Thyroid gland (tissue), 4 donors: ENCODE results near the gene RPTOR. TPM values are rescaled to one million over a fixed set of nuclear protein-coding genes. Genes with fewer than 3 reads are reported as not detected.

Experiments
- DNase-seq, 2 donors: peaks; one replicate each; pipeline ENCODE4 v3.0.0-alpha.2; 2019
- H3K27ac ChIP-seq, 3 donors: fragments of 200-600 bp; sonication (generic); 1 replicate in 2 of 3; 2 replicates in 1 of 3; pipeline ENCODE4 v1.5.1; 2016 to 2019; ENCODE audit warnings: mild to moderate bottlenecking in 1 of 3, moderate library complexity in 1 of 3
- H3K27me3 ChIP-seq: fragments of 200-600 bp; sonication (generic); one replicate; pipeline ENCODE4 v1.5.1; 2019
- H3K36me3 ChIP-seq, 2 donors: fragments of 200-600 bp; sonication (generic); one replicate each; pipeline ENCODE4 v1.5.1; 2016 to 2019
- H3K4me1 ChIP-seq, 2 donors: fragments of 200-600 bp; sonication (generic); one replicate each; pipeline ENCODE4 v1.5.1; 2017 to 2019
- H3K4me3 ChIP-seq, 3 donors: fragments of 200-600 bp; sonication (generic); replicated peaks in 1 of 3; 1 replicate in 2 of 3; 2 replicates in 1 of 3; pipeline ENCODE4 v1.5.1; 2016; ENCODE audit warnings: mild to moderate bottlenecking in 1 of 3
- H3K9me3 ChIP-seq: fragments of 200-600 bp; sonication (generic); one replicate; pipeline ENCODE4 v1.5.1; 2017
- CTCF ChIP-seq, 6 experiments: fragments of 200-600 bp in 3 of 6; fragments of 450-650 bp in 3 of 6; sonication (generic) in 3 of 6; IDR thresholded peaks; one replicate each; pipeline ENCODE4 v1.5.1; 2016 to 2019; ENCODE audit warnings: antibody characterized with exemption in 6 of 6, mild to moderate bottlenecking in 2 of 6, inconsistent platforms in 1 of 6, moderate library complexity in 1 of 6
- POLR2A ChIP-seq, 2 donors: fragments of 450-650 bp; IDR thresholded peaks; one replicate each; pipeline ENCODE4 v1.6.1; 2017; ENCODE audit warnings: antibody characterized with exemption in 2 of 2, mild to moderate bottlenecking in 2 of 2, moderate library complexity in 1 of 2
- WGBS, 2 donors: methylation state at CpG; one replicate each; pipeline ENCODE4 v1.1.5; 2017; 5-methylcytosine and 5-hydroxymethylcytosine counted together
- intact Hi-C: fragments of 100-400 bp; cut with DNase I; formaldehyde crosslinking; loops from one replicate; pipeline ENCODE4 v1.15.1; 2023
- total RNA-seq, 4 donors: library from RNA; depleted of rRNA; stranded (reverse); fragments of >200 nt; gene quantifications; one replicate each; pipeline ENCODE4 v1.2.3, GENCODE V29; 2016

The RPTOR gene
- total RNA-seq, 4 donors from 2014 or later, result 24.2 to 58.1 (median 34.5) TPM

DNA sequence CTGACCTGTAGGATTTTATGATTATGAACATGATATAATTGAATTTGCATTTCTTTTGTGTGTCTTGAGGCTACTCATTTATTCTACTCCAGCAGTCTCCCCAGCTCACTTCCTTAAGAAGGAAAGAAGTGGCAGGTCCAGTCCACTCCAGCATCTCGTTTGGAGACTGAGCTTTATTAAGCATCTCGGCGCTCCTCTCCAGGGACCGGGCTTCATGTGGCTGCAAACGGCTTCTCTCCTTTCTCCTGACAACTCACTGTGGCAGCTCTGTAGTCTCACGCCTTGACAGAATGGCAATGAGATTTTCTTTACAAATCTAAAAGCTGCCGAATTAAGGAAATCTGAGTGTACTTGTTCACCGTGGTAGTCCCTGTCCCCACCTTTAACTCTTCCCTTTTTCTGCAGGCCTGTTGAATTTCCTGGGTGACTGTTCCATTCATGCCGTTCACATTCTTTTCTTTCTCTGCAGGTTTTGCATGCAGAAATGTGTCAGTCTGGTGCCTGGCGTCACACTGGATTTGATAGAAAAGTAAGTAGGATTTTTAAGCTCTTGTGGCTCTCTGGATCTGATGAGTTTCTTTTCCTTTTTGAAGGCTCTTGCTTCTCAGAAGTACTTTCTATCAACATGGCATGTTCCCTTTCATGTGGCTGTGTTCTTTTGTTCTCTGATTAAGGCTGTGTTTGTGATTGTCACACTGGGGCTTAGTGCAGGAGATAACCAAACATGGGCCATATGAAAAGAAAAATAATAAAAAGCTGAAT lies 246.5 kb downstream of the RPTOR start:
- DNase-seq, result no peak
- WGBS, 2 donors, result 75 to 79% methylated on average over 10 of the region's 10 CpGs
- TF ChIP-seq POLR2A (IDR thresholded peaks at IDR 0.05), result no peak
- no peak for TF ChIP-seq CTCF (IDR thresholded peaks at IDR 0.05)
- Histone ChIP-seq H3K27ac (no peak overlapping the region), H3K4me3 (no peak overlapping the region), H3K4me1 (peaks cover 3 to 35% of the 10 kb centered on the region in 2 donors), H3K36me3 (no peaks in the 10 kb centered on the region), H3K27me3 (no peaks in the 10 kb centered on the region), H3K9me3 (no peaks in the 10 kb centered on the region)
- intact Hi-C loops, result no loop called here

DNA sequence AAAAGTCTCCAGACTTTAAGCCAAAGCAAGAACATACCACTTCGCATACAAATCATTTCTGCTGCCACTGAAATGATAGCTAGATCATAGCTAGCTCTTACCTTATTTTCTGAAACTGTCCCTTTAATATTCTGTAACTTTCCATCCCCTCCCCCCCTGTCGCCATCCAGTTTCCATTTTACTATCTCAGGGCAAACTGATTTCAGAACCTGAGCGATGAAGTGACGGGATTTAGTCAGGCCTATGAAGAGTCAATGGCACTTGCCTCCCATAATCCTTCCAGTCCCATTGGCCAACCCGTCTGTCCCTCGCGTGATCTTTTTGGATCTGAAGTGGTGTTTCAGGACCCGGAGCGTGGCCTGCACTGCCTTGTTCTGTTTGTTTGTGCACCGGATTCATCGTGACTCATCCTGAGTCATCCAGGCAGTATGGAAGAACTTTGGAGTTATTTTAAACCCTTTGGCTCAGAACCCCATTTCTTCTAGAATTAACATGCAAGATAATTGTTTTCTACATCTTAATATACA lies 247.2 kb downstream of the RPTOR start:
- H3K36me3 ChIP-seq, result no peaks in the 10 kb centered on the region
- no peak overlapping the region for H3K4me3 ChIP-seq
- H3K4me1 ChIP-seq, result peaks cover 3 to 35% of the 10 kb centered on the region in 2 donors
- peak overlapping the region; percentile 34 to 64 (median 60) for H3K27ac ChIP-seq
- TF ChIP-seq CTCF (IDR thresholded peaks at IDR 0.05), result no peak
- no peak for TF ChIP-seq POLR2A (IDR thresholded peaks at IDR 0.05)
- 55 to 73% methylated on average over 11 of the region's 11 CpGs for WGBS, 2 donors
- no peaks in the 10 kb centered on the region for H3K27me3 ChIP-seq
- peak; percentile 32 to 34 for DNase-seq
- H3K9me3 ChIP-seq, result no peaks in the 10 kb centered on the region
- intact Hi-C loops, result no loop called here

- Histone ChIP-seq H3K36me3 (no peaks in the 10 kb centered on the region), H3K27ac (peak overlapping the region; percentile 34 to 64 (median 60)), H3K27me3 (no peaks in the 10 kb centered on the region), H3K9me3 (no peaks in the 10 kb centered on the region), H3K4me3 (no peak overlapping the region), H3K4me1 (peaks cover 3 to 35% of the 10 kb centered on the region in 2 donors)
- DNase-seq, result no peak
- no peak for TF ChIP-seq POLR2A (IDR thresholded peaks at IDR 0.05)
- no peak for TF ChIP-seq CTCF (IDR thresholded peaks at IDR 0.05)
- 77 to 87% methylated on average over 10 of the region's 10 CpGs for WGBS, 2 donors
- intact Hi-C loops, result no loop called here
Measured at GRCh38 chr17:80792373-80792781, 247.7 kb downstream of the RPTOR start.

GRCh38 chr17:80793421-80793820 lies 248.8 kb downstream of the RPTOR start:
- H3K4me1 ChIP-seq, result peaks cover 3 to 35% of the 10 kb centered on the region in 2 donors
- H3K4me3 ChIP-seq, result no peak overlapping the region
- TF ChIP-seq CTCF (IDR thresholded peaks at IDR 0.05) (no peak), POLR2A (IDR thresholded peaks at IDR 0.05) (no peak)
- H3K36me3 ChIP-seq, result no peaks in the 10 kb centered on the region
- no peaks in the 10 kb centered on the region for H3K9me3 ChIP-seq
- intact Hi-C loops, result no loop called here
- no peak for DNase-seq
- H3K27me3 ChIP-seq, result no peaks in the 10 kb centered on the region
- no peak overlapping the region for H3K27ac ChIP-seq
- 95% methylated on average over 12 of the region's 12 CpGs for WGBS, 2 donors

DNA sequence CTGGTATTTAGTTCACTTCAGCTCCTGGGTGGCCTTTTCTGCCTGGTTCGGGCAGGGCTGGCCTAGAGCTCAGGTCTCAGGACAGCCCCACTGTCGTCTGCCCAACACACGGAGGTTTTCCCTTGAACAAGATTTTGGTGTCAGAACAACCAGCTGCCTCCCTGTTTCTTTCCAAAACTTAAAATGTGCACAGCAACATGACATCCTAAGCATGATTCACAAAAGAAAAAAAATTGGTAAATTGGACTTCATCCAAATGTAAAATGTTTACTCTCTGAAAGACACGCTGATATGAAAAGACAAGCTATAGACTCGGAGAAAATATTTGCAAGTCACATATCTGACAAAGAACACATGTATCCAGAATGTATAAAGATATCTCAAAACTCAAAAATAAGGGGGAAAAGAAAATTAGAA lies 249.2 kb downstream of the RPTOR start:
- Histone ChIP-seq H3K27ac (no peak overlapping the region), H3K4me1 (peaks cover 3 to 32% of the 10 kb centered on the region in 2 donors), H3K9me3 (no peaks in the 10 kb centered on the region), H3K27me3 (no peaks in the 10 kb centered on the region), H3K36me3 (no peaks in the 10 kb centered on the region), H3K4me3 (no peak overlapping the region)
- 83 to 88% methylated on average over 5 of the region's 5 CpGs for WGBS, 2 donors
- intact Hi-C loops, result no loop called here
- no peak for TF ChIP-seq POLR2A (IDR thresholded peaks at IDR 0.05)
- no peak for TF ChIP-seq CTCF (IDR thresholded peaks at IDR 0.05)
- DNase-seq, result no peak
